ENCODE data around the gene SUPT5H. TPM values are rescaled to one million over a fixed set of nuclear protein-coding genes. Genes with fewer than 3 reads are reported as not detected.

SUPT5H gene
- total and polyA plus RNA-seq, 8 donors, result 61.7 to 127 (median 109) TPM

DNA sequence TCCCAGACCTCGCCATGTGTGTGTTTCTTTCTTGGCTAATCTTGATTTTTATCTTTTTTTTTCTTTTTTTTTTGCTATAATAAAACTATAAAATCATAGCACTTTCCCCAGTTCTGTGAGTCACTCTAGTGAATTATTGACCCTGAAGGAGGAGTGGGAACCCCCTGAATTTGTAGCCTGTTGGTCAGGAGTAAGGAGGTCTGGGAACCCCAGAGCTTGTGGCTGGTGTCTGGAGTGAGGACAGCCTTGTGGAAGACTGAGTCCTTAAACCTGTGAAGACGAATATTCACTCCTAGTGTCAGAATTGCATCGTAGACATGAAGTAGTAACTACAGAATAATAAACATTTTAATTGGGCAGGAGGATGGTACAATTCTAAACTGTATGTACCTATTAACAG is 79.8 kb downstream of the SUPT5H start:
- Histone ChIP-seq H3K4me3 (no peak overlapping the region), H3K4me1 (peaks cover 0 to 7% (median under 1%) of the 10 kb centered on the region in 4 donors), H3K27ac (no peak overlapping the region), H3K36me3 (peaks cover 0 to 6% (median 2%) of the 10 kb centered on the region in 4 donors), H3K27me3 (no peaks in the 10 kb centered on the region), H3K9me3 (no peaks in the 10 kb centered on the region)
- intact Hi-C loops (cut with DNase I; ENCODE audit: low total_unique reads), result no loop called here
- WGBS, 5 donors, result 86 to 97% (median 95%) methylated on average over 3 of the region's 3 CpGs
- DNase-seq, result no peak
- TF ChIP-seq POLR2AphosphoS5 (IDR thresholded peaks at IDR 0.05) (no peak), EP300 (IDR thresholded peaks at IDR 0.05) (no peak), POLR2A (IDR thresholded peaks at IDR 0.05) (no peak)
- TF ChIP-seq, protein P1, sequence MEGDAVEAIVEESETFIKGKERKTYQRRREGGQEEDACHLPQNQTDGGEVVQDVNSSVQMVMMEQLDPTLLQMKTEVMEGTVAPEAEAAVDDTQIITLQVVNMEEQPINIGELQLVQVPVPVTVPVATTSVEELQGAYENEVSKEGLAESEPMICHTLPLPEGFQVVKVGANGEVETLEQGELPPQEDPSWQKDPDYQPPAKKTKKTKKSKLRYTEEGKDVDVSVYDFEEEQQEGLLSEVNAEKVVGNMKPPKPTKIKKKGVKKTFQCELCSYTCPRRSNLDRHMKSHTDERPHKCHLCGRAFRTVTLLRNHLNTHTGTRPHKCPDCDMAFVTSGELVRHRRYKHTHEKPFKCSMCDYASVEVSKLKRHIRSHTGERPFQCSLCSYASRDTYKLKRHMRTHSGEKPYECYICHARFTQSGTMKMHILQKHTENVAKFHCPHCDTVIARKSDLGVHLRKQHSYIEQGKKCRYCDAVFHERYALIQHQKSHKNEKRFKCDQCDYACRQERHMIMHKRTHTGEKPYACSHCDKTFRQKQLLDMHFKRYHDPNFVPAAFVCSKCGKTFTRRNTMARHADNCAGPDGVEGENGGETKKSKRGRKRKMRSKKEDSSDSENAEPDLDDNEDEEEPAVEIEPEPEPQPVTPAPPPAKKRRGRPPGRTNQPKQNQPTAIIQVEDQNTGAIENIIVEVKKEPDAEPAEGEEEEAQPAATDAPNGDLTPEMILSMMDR (IDR thresholded peaks at IDR 0.05), result no peak

Small RNA genes lying within 50 kb of the gene (small RNA-seq; reads per million reads assigned to genes)
- 0 reads per million in 4 donors for gene MIR4530

Other genes with a start within 250 kb of the SUPT5H start
- gene NCCRP1, start 248.6 kb upstream of the SUPT5H start, total RNA-seq, result not detected
- 10 to 100 TPM in 1 of 3 donors, under 1 TPM in 1, not detected in 1; 0.37 to 40.6 TPM for gene NCCRP1, start 248.6 kb upstream of the SUPT5H start, polyA plus RNA-seq
- gene SYCN, start 241.3 kb upstream of the SUPT5H start, total RNA-seq, result not detected
- gene SYCN, start 241.3 kb upstream of the SUPT5H start, polyA plus RNA-seq, result 1 to 10 TPM in 1 of 3 donors, under 1 TPM in 1, not detected in 1; 0.65 to 1.9 TPM
- not detected for gene IFNL3, start 200.6 kb upstream of the SUPT5H start, total RNA-seq
- not detected for gene IFNL3, start 200.6 kb upstream of the SUPT5H start, polyA plus RNA-seq
- not detected for gene IFNL4, start 196.7 kb upstream of the SUPT5H start, total RNA-seq
- gene IFNL4, start 196.7 kb upstream of the SUPT5H start, polyA plus RNA-seq, result not detected
- gene IFNL2, start 177.2 kb upstream of the SUPT5H start, total RNA-seq, result not detected
- not detected for gene IFNL2, start 177.2 kb upstream of the SUPT5H start, polyA plus RNA-seq
- not detected for gene IFNL1, start 149.2 kb upstream of the SUPT5H start, total RNA-seq
- not detected for gene IFNL1, start 149.2 kb upstream of the SUPT5H start, polyA plus RNA-seq
- gene LRFN1, start 124.7 kb upstream of the SUPT5H start, total RNA-seq, result 1 to 10 TPM in 1 of 5 donors, under 1 TPM in 3, not detected in 1; 0.18 to 2.3 (median 0.29) TPM
- gene LRFN1, start 124.7 kb upstream of the SUPT5H start, polyA plus RNA-seq, result 1 to 10 TPM in 1 of 3 donors, under 1 TPM in 2; 0.31 to 1.2 (median 0.80) TPM
- gene GMFG, start 109.5 kb upstream of the SUPT5H start, total RNA-seq, result 10 to 100 TPM in 2 of 5 donors, not detected in 3; 12.9 to 18.2 TPM
- 10 to 100 TPM; 31.6 to 69.8 (median 56.0) TPM for gene GMFG, start 109.5 kb upstream of the SUPT5H start, polyA plus RNA-seq
- 100 to 1,000 TPM in 2 of 5 donors, 10 to 100 TPM in 3; 52.1 to 136 (median 63.4) TPM for gene SAMD4B, start 103.2 kb upstream of the SUPT5H start, total RNA-seq
- 10 to 100 TPM; 49.9 to 76.9 (median 69.0) TPM for gene SAMD4B, start 103.2 kb upstream of the SUPT5H start, polyA plus RNA-seq
- gene PAF1, start 54.5 kb upstream of the SUPT5H start, total RNA-seq, result 10 to 100 TPM in 3 of 5 donors, 1 to 10 TPM in 2; 7.0 to 77.2 (median 21.4) TPM
- 10 to 100 TPM; 31.7 to 49.0 (median 32.2) TPM for gene PAF1, start 54.5 kb upstream of the SUPT5H start, polyA plus RNA-seq
- 10 to 100 TPM in 4 of 5 donors, 1 to 10 TPM in 1; 6.4 to 91.0 (median 23.0) TPM for gene MED29, start 54.2 kb upstream of the SUPT5H start, total RNA-seq
- gene MED29, start 54.2 kb upstream of the SUPT5H start, polyA plus RNA-seq, result 10 to 100 TPM; 20.4 to 22.1 (median 20.5) TPM
- 1,000 to 10,000 TPM in 1 of 5 donors, 100 to 1,000 TPM in 3, 10 to 100 TPM in 1; 26.1 to 1,667 (median 340) TPM for gene ZFP36, start 38.7 kb upstream of the SUPT5H start, total RNA-seq
- gene ZFP36, start 38.7 kb upstream of the SUPT5H start, polyA plus RNA-seq, result 100 to 1,000 TPM; 127 to 150 (median 136) TPM
- gene PLEKHG2, start 32.9 kb upstream of the SUPT5H start, total RNA-seq, result 10 to 100 TPM in 2 of 5 donors, 1 to 10 TPM in 3; 1.4 to 20.2 (median 8.5) TPM
- gene PLEKHG2, start 32.9 kb upstream of the SUPT5H start, polyA plus RNA-seq, result 1 to 10 TPM; 4.6 to 6.3 (median 4.9) TPM
- gene RPS16, start 9.6 kb upstream of the SUPT5H start, total RNA-seq, result 1,000 to 10,000 TPM in 3 of 5 donors, 100 to 1,000 TPM in 1, 10 to 100 TPM in 1; 69.0 to 2,451 (median 1,419) TPM
- gene RPS16, start 9.6 kb upstream of the SUPT5H start, polyA plus RNA-seq, result 1,000 to 10,000 TPM; 3,264 to 4,294 (median 3,586) TPM
- 100 to 1,000 TPM in 1 of 5 donors, 10 to 100 TPM in 4; 35.0 to 106 (median 56.2) TPM for gene TIMM50, start 35.3 kb downstream of the SUPT5H start, total RNA-seq
- 10 to 100 TPM; 36.5 to 51.2 (median 49.7) TPM for gene TIMM50, start 35.3 kb downstream of the SUPT5H start, polyA plus RNA-seq
- gene DLL3, start 53.4 kb downstream of the SUPT5H start, total RNA-seq, result not detected
- under 1 TPM in 1 of 3 donors, not detected in 2; 0.08 TPM for gene DLL3, start 53.4 kb downstream of the SUPT5H start, polyA plus RNA-seq
- not detected for gene SELENOV, start 69.6 kb downstream of the SUPT5H start, total RNA-seq
- not detected for gene SELENOV, start 69.6 kb downstream of the SUPT5H start, polyA plus RNA-seq
- 1 to 10 TPM in 3 of 5 donors, under 1 TPM in 1, not detected in 1; 0.58 to 5.7 (median 1.9) TPM for gene EID2B, start 87.3 kb downstream of the SUPT5H start, total RNA-seq
- gene EID2B, start 87.3 kb downstream of the SUPT5H start, polyA plus RNA-seq, result 1 to 10 TPM; 1.2 to 1.9 (median 1.2) TPM
- 10 to 100 TPM in 1 of 5 donors, 1 to 10 TPM in 3, not detected in 1; 4.3 to 56.5 (median 6.1) TPM for gene EID2, start 94.6 kb downstream of the SUPT5H start, total RNA-seq
- gene EID2, start 94.6 kb downstream of the SUPT5H start, polyA plus RNA-seq, result 10 to 100 TPM in 2 of 3 donors, 1 to 10 TPM in 1; 8.7 to 12.5 (median 10.2) TPM
- not detected for gene LGALS13, start 156.9 kb downstream of the SUPT5H start, total RNA-seq
- not detected for gene LGALS13, start 156.9 kb downstream of the SUPT5H start, polyA plus RNA-seq
- not detected for gene LGALS16, start 210.3 kb downstream of the SUPT5H start, total RNA-seq
- not detected for gene LGALS16, start 210.3 kb downstream of the SUPT5H start, polyA plus RNA-seq